Measurements from ENCODE around the gene SLC10A7.

- no peak for TF ChIP-seq CTCF (IDR thresholded peaks at IDR 0.05; ENCODE audit: poor library complexity)
- no peak for TF ChIP-seq EZH2 (IDR thresholded peaks at IDR 0.05; ENCODE audit: borderline replicate concordance)
- TF ChIP-seq EZH2phosphoT487 (IDR thresholded peaks at IDR 0.05; ENCODE audit: low read depth, severe bottlenecking, unreplicated experiment): no peak
These were observed 252.5 kb downstream of the SLC10A7 start for GRCh38 chr4:146269228-146269653.
